ENCODE data around the gene TUG1.

The TUG1 gene

GRCh38 chr22:30996462-30996861, 27.4 kb downstream of the TUG1 start:
- no peak for DNase-seq (ENCODE audit: low read depth in 1 of 2, low spot score in 1 of 2)

GRCh38 chr22:30998329-30998728, 29.3 kb downstream of the TUG1 start:
- DNase-seq (ENCODE audit: low read depth in 1 of 2, low spot score in 1 of 2) = no peak

- DNase-seq (ENCODE audit: low read depth in 1 of 2, low spot score in 1 of 2) = no peak
Measured at GRCh38 chr22:31001124-31001770, 32.2 kb downstream of the TUG1 start.

GRCh38 chr22:31005535-31005934, 36.5 kb downstream of the TUG1 start:
- DNase-seq (ENCODE audit: low read depth in 1 of 2, low spot score in 1 of 2) = no peak

- no peak for DNase-seq (ENCODE audit: low read depth in 1 of 2, low spot score in 1 of 2)
Measured at GRCh38 chr22:31019191-31019930, 50.3 kb downstream of the TUG1 start.

GRCh38 chr22:31020334-31020733, 51.3 kb downstream of the TUG1 start:
- DNase-seq (ENCODE audit: low read depth in 1 of 2, low spot score in 1 of 2) = no peak

- DNase-seq (ENCODE audit: low read depth in 1 of 2, low spot score in 1 of 2) = no peak
Measured at GRCh38 chr22:31022516-31022915, 53.5 kb downstream of the TUG1 start.
